ENCODE measurements around the gene FOXQ1.
A peak's percentile ranks its signal among the peaks of the same experiment; 100 is the strongest.

Gene FOXQ1

DNA sequence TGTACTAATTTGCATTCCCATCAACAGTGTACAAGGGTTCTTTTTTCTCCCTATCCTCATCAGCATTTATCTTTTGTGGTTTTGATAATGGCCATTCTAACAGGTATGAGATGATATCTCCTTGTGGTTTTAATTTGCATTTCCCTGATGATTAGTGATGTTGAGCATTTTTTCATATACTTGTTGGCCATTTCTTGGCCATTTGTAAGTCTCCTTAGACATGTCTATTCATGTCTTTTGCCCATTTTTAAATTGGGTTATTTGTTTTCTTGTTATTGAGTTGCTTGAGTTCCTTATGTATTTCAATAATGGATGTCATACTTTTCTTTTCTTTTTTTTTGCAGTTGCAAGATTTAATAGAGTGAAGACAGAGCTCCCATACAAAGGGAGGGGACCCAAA, 17.8 kb downstream of the FOXQ1 start:
- Histone ChIP-seq H3K27me3 (ENCODE audit: control insufficient read depth in 2 of 2, insufficient read depth in 2 of 2, low read length in 2 of 2) (peaks cover 0 to 7% of the 10 kb centered on the region in 2 donors), H3K9ac (ENCODE audit: low read depth in 1 of 2, low read length in 2 of 2) (no peak overlapping the region), H3K4me1 (ENCODE audit: control insufficient read depth in 2 of 2, insufficient read depth in 2 of 2, low read length in 2 of 2) (peaks cover 3 to 4% of the 10 kb centered on the region in 2 donors), H3K4me3 (ENCODE audit: low read length in 2 of 2) (no peak overlapping the region), H3K9me3 (ENCODE audit: control insufficient read depth in 2 of 2, low read length in 2 of 2) (peaks cover 0 to 2% of the 10 kb centered on the region in 2 donors), H3K36me3 (ENCODE audit: control insufficient read depth in 2 of 2, insufficient read depth in 2 of 2, low read length in 2 of 2) (no peaks in the 10 kb centered on the region), H3K27ac (ENCODE audit: low read depth in 2 of 2, low read length in 2 of 2) (no peak overlapping the region)

DNA sequence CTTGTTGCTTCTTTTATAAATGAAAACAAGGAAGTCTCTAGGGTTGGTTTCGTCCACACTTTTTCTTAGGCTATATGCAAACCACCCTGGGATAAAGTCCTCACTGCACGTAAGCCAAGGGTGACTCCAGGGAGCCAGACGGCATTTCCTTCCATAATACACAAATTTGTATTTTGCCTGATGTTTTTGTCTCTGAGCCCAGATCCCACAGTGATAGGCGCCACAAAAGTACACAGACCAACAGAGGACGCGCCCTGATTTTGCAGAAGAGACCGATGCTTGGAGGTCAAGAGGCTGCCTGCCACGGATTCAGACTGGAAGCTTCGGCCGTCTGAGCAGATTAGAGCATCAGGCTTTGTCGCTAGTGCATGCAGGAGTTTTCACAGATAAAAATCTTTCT, 22.8 kb downstream of the FOXQ1 start:
- Histone ChIP-seq H3K27me3 (ENCODE audit: control insufficient read depth in 2 of 2, insufficient read depth in 2 of 2, low read length in 2 of 2) (peaks cover 2 to 5% of the 10 kb centered on the region in 2 donors), H3K36me3 (ENCODE audit: control insufficient read depth in 2 of 2, insufficient read depth in 2 of 2, low read length in 2 of 2) (no peaks in the 10 kb centered on the region), H3K4me3 (ENCODE audit: low read length in 2 of 2) (no peak overlapping the region), H3K4me1 (ENCODE audit: control insufficient read depth in 2 of 2, insufficient read depth in 2 of 2, low read length in 2 of 2) (peaks cover 9 to 18% of the 10 kb centered on the region in 2 donors), H3K27ac (ENCODE audit: low read depth in 2 of 2, low read length in 2 of 2) (no peak overlapping the region), H3K9ac (ENCODE audit: low read depth in 1 of 2, low read length in 2 of 2) (no peak overlapping the region), H3K9me3 (ENCODE audit: control insufficient read depth in 2 of 2, low read length in 2 of 2) (no peaks in the 10 kb centered on the region)

GRCh38 chr6:1335367-1336037, 23.6 kb downstream of the FOXQ1 start:
- Histone ChIP-seq H3K4me3 (ENCODE audit: low read length in 2 of 2) (peak overlapping the region in 1 of 2 donors; percentile 13), H3K36me3 (ENCODE audit: control insufficient read depth in 2 of 2, insufficient read depth in 2 of 2, low read length in 2 of 2) (no peaks in the 10 kb centered on the region), H3K9me3 (ENCODE audit: control insufficient read depth in 2 of 2, low read length in 2 of 2) (no peaks in the 10 kb centered on the region), H3K27ac (ENCODE audit: low read depth in 2 of 2, low read length in 2 of 2) (peak overlapping the region in 1 of 2 donors; percentile 18), H3K9ac (ENCODE audit: low read depth in 1 of 2, low read length in 2 of 2) (no peak overlapping the region), H3K4me1 (ENCODE audit: control insufficient read depth in 2 of 2, insufficient read depth in 2 of 2, low read length in 2 of 2) (peaks cover 9 to 18% of the 10 kb centered on the region in 2 donors), H3K27me3 (ENCODE audit: control insufficient read depth in 2 of 2, insufficient read depth in 2 of 2, low read length in 2 of 2) (peaks cover 2 to 10% of the 10 kb centered on the region in 2 donors)

- Histone ChIP-seq H3K9me3 (ENCODE audit: control insufficient read depth in 2 of 2, low read length in 2 of 2) (no peaks in the 10 kb centered on the region), H3K4me1 (ENCODE audit: control insufficient read depth in 2 of 2, insufficient read depth in 2 of 2, low read length in 2 of 2) (peaks cover 9 to 18% of the 10 kb centered on the region in 2 donors), H3K27ac (ENCODE audit: low read depth in 2 of 2, low read length in 2 of 2) (no peak overlapping the region), H3K27me3 (ENCODE audit: control insufficient read depth in 2 of 2, insufficient read depth in 2 of 2, low read length in 2 of 2) (peaks cover 6 to 15% of the 10 kb centered on the region in 2 donors), H3K9ac (ENCODE audit: low read depth in 1 of 2, low read length in 2 of 2) (no peak overlapping the region), H3K4me3 (ENCODE audit: low read length in 2 of 2) (no peak overlapping the region), H3K36me3 (ENCODE audit: control insufficient read depth in 2 of 2, insufficient read depth in 2 of 2, low read length in 2 of 2) (no peaks in the 10 kb centered on the region)
Observed at GRCh38 chr6:1336246-1336843, 24.4 kb downstream of the FOXQ1 start.

- H3K27ac ChIP-seq (ENCODE audit: low read depth in 2 of 2, low read length in 2 of 2) = no peak overlapping the region
Observed at GRCh38 chr6:1337791-1338190, 25.9 kb downstream of the FOXQ1 start.

DNA sequence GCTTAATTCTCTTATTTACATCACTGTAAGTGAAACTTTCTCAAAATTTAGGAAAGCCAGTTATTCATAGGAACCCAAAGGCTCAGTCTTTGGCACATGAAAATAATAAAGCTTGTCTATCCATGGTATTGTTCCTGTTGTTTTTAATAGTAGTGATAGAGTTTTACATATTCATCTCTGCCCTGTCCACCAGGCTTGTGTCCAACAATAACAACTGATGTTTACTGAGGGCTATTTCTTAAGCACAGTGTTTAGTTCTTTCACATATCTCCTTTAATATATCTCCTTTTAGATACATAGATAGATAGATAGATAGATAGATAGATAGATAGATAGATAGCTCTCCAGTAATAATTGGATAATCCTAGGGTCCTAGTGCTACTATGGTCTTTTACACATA, 34.2 kb downstream of the FOXQ1 start:
- peaks cover 0 to 4% of the 10 kb centered on the region in 2 donors for H3K9me3 ChIP-seq (ENCODE audit: control insufficient read depth in 2 of 2, low read length in 2 of 2)
- no peak overlapping the region for H3K9ac ChIP-seq (ENCODE audit: low read depth in 1 of 2, low read length in 2 of 2)
- H3K36me3 ChIP-seq (ENCODE audit: control insufficient read depth in 2 of 2, insufficient read depth in 2 of 2, low read length in 2 of 2) = no peaks in the 10 kb centered on the region
- no peak overlapping the region for H3K27ac ChIP-seq (ENCODE audit: low read depth in 2 of 2, low read length in 2 of 2)
- H3K4me1 ChIP-seq (ENCODE audit: control insufficient read depth in 2 of 2, insufficient read depth in 2 of 2, low read length in 2 of 2) = no peaks in the 10 kb centered on the region
- no peak overlapping the region for H3K4me3 ChIP-seq (ENCODE audit: low read length in 2 of 2)
- peaks cover 5 to 8% of the 10 kb centered on the region in 2 donors for H3K27me3 ChIP-seq (ENCODE audit: control insufficient read depth in 2 of 2, insufficient read depth in 2 of 2, low read length in 2 of 2)

More at GRCh38 chr6:1337791-1338190, 25.9 kb downstream of the FOXQ1 start:
- H3K9me3 ChIP-seq (ENCODE audit: control insufficient read depth in 2 of 2, low read length in 2 of 2) = no peaks in the 10 kb centered on the region
- H3K9ac ChIP-seq (ENCODE audit: low read depth in 1 of 2, low read length in 2 of 2) = no peak overlapping the region
- H3K36me3 ChIP-seq (ENCODE audit: control insufficient read depth in 2 of 2, insufficient read depth in 2 of 2, low read length in 2 of 2) = no peaks in the 10 kb centered on the region
- H3K4me3 ChIP-seq (ENCODE audit: low read length in 2 of 2) = no peak overlapping the region
- H3K27me3 ChIP-seq (ENCODE audit: control insufficient read depth in 2 of 2, insufficient read depth in 2 of 2, low read length in 2 of 2) = peaks cover 6 to 15% of the 10 kb centered on the region in 2 donors
- H3K4me1 ChIP-seq (ENCODE audit: control insufficient read depth in 2 of 2, insufficient read depth in 2 of 2, low read length in 2 of 2) = peaks cover 9 to 18% of the 10 kb centered on the region in 2 donors

DNA sequence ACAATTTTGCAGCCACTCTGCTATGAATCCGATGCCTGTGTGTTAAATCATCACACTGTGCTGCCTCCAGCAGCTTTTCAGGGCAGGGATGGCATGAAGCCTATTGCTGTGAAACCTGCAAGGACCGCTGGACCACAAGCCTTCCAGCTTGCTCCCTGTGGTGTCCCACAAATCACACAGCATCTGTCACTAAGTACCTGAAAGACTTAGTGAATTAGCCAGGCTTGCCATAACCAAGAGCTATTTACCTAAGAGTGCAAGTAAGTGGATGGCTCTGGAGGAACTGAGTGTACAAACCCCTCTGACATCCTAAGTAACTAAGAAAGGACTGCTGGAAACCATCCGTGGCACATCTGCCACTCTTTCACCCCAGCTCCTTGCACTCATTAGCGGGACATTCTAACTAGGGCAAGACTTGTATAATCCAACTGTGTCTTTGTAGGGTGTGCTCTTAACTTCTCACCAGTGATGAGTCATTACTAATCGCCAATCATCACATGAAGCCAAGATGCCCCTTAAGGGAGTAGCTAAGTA, 34.7 kb downstream of the FOXQ1 start:
- Histone ChIP-seq H3K27ac (ENCODE audit: low read depth in 2 of 2, low read length in 2 of 2) (no peak overlapping the region), H3K27me3 (ENCODE audit: control insufficient read depth in 2 of 2, insufficient read depth in 2 of 2, low read length in 2 of 2) (peaks cover 5 to 8% of the 10 kb centered on the region in 2 donors), H3K36me3 (ENCODE audit: control insufficient read depth in 2 of 2, insufficient read depth in 2 of 2, low read length in 2 of 2) (no peaks in the 10 kb centered on the region), H3K4me1 (ENCODE audit: control insufficient read depth in 2 of 2, insufficient read depth in 2 of 2, low read length in 2 of 2) (no peaks in the 10 kb centered on the region), H3K4me3 (ENCODE audit: low read length in 2 of 2) (no peak overlapping the region), H3K9ac (ENCODE audit: low read depth in 1 of 2, low read length in 2 of 2) (no peak overlapping the region), H3K9me3 (ENCODE audit: control insufficient read depth in 2 of 2, low read length in 2 of 2) (peaks cover 5 to 6% of the 10 kb centered on the region in 2 donors)

GRCh38 chr6:1347161-1347560, 35.3 kb downstream of the FOXQ1 start:
- no peak overlapping the region for H3K27ac ChIP-seq (ENCODE audit: low read depth in 2 of 2, low read length in 2 of 2)
- peaks cover 5 to 6% of the 10 kb centered on the region in 2 donors for H3K9me3 ChIP-seq (ENCODE audit: control insufficient read depth in 2 of 2, low read length in 2 of 2)

DNA sequence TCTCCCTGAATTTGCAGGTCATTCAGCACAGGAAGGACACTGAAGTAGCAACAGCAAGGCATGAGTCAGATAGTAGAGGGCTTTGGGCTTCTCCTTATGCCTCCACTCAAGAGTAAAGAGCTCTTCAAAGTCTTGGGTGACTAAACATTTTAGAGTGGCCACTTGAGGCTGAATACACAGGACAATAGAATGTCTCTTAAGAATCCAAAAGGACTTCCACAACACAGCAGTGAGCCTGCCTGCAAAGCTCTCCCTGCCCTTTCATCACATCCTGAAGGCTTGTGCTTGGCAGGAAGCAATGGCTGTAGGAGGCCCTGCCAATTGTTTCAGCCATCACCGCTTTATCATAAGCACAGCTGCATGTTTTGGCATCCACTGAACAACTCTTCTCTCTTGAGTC, 36.8 kb downstream of the FOXQ1 start:
- H3K27me3 ChIP-seq (ENCODE audit: control insufficient read depth in 2 of 2, insufficient read depth in 2 of 2, low read length in 2 of 2) = peaks cover 5 to 8% of the 10 kb centered on the region in 2 donors
- H3K9ac ChIP-seq (ENCODE audit: low read depth in 1 of 2, low read length in 2 of 2) = no peak overlapping the region
- no peak overlapping the region for H3K27ac ChIP-seq (ENCODE audit: low read depth in 2 of 2, low read length in 2 of 2)
- H3K4me1 ChIP-seq (ENCODE audit: control insufficient read depth in 2 of 2, insufficient read depth in 2 of 2, low read length in 2 of 2) = no peaks in the 10 kb centered on the region
- H3K36me3 ChIP-seq (ENCODE audit: control insufficient read depth in 2 of 2, insufficient read depth in 2 of 2, low read length in 2 of 2) = no peaks in the 10 kb centered on the region
- H3K9me3 ChIP-seq (ENCODE audit: control insufficient read depth in 2 of 2, low read length in 2 of 2) = peaks cover 5 to 6% of the 10 kb centered on the region in 2 donors
- H3K4me3 ChIP-seq (ENCODE audit: low read length in 2 of 2) = no peak overlapping the region

More at GRCh38 chr6:1347161-1347560, 35.3 kb downstream of the FOXQ1 start:
- no peaks in the 10 kb centered on the region for H3K4me1 ChIP-seq (ENCODE audit: control insufficient read depth in 2 of 2, insufficient read depth in 2 of 2, low read length in 2 of 2)
- no peaks in the 10 kb centered on the region for H3K36me3 ChIP-seq (ENCODE audit: control insufficient read depth in 2 of 2, insufficient read depth in 2 of 2, low read length in 2 of 2)
- no peak overlapping the region for H3K4me3 ChIP-seq (ENCODE audit: low read length in 2 of 2)
- no peak overlapping the region for H3K9ac ChIP-seq (ENCODE audit: low read depth in 1 of 2, low read length in 2 of 2)
- peaks cover 5 to 8% of the 10 kb centered on the region in 2 donors for H3K27me3 ChIP-seq (ENCODE audit: control insufficient read depth in 2 of 2, insufficient read depth in 2 of 2, low read length in 2 of 2)

- H3K9ac ChIP-seq (ENCODE audit: low read depth in 1 of 2, low read length in 2 of 2) = no peak overlapping the region
- H3K4me3 ChIP-seq (ENCODE audit: low read length in 2 of 2) = no peak overlapping the region
- no peak overlapping the region for H3K27ac ChIP-seq (ENCODE audit: low read depth in 2 of 2, low read length in 2 of 2)
Observed at GRCh38 chr6:1349655-1350054, 37.8 kb downstream of the FOXQ1 start.

More at GRCh38 chr6:1349655-1350054, 37.8 kb downstream of the FOXQ1 start:
- Histone ChIP-seq H3K9me3 (ENCODE audit: control insufficient read depth in 2 of 2, low read length in 2 of 2) (peaks cover 3 to 5% of the 10 kb centered on the region in 2 donors), H3K4me1 (ENCODE audit: control insufficient read depth in 2 of 2, insufficient read depth in 2 of 2, low read length in 2 of 2) (no peaks in the 10 kb centered on the region), H3K27me3 (ENCODE audit: control insufficient read depth in 2 of 2, insufficient read depth in 2 of 2, low read length in 2 of 2) (peaks cover 5% of the 10 kb centered on the region in 2 donors), H3K36me3 (ENCODE audit: control insufficient read depth in 2 of 2, insufficient read depth in 2 of 2, low read length in 2 of 2) (no peaks in the 10 kb centered on the region)
